Upper lobe of left lung (tissue), 4 donors: ENCODE measurements around the gene CPA1.

Experiments used
- CTCF ChIP-seq, 6 experiments: fragments of 450-650 bp in 4 of 6; fragments of 200-600 bp in 2 of 6; sonication (generic) in 2 of 6; IDR thresholded peaks; one replicate each; pipeline ENCODE4 v1.5.1; 2016 to 2019; ENCODE audit warnings: antibody characterized with exemption in 6 of 6
- POLR2AphosphoS5 ChIP-seq, 2 donors: sonication (generic); formaldehyde crosslinking; IDR thresholded peaks; one replicate each; pipeline ENCODE4 v1.5.1; 2017; ENCODE audit warnings: antibody characterized with exemption in 2 of 2

- no peak for TF ChIP-seq CTCF (IDR thresholded peaks at IDR 0.05)
- TF ChIP-seq POLR2AphosphoS5 (IDR thresholded peaks at IDR 0.05), result no peak
Measured at GRCh38 chr7:130401101-130401500, 20.8 kb downstream of the CPA1 start.
